ENCODE results near the gene ZDHHC7.

- TF ChIP-seq CTCF (IDR thresholded peaks at IDR 0.05): no peak
- TF ChIP-seq POLR2A (IDR thresholded peaks at IDR 0.05): no peak
Observed at GRCh38 chr16:85003076-85003475, 8.3 kb downstream of the ZDHHC7 start.
